SK-N-SH (cell line): ENCODE measurements around the gene ASXL2. TPM values are rescaled to one million over a fixed set of nuclear protein-coding genes. Genes with fewer than 3 reads are reported as not detected.

ENCODE experiments used
- CTCF ChIA-PET: fragments of 300-600, 350-600 bp; formaldehyde crosslinking; extraction: SDS; loops from one replicate; lab custom pipeline; 2021; lab: Yijun Ruan, JAX
- POLR2A ChIA-PET: fragments of 350-600 bp; sonication (Branson Sonifier 250); formaldehyde crosslinking; extraction: SDS; loops from one replicate; lab custom pipeline; 2020; ENCODE audit warnings: antibody characterized with exemption, inconsistent platforms; lab: Yijun Ruan, JAX
- DNase-seq: peaks from one replicate; pipeline ENCODE4 v3.0.0; 2012
- H2AFZ ChIP-seq: fragments of 200-600 bp; sonication (generic); 2 replicates; pipeline ENCODE4 v1.8.1; 2016; ENCODE audit warnings: antibody characterized with exemption, mild to moderate bottlenecking, low read depth
- H3F3A ChIP-seq: fragments of 200-600 bp; sonication (generic); replicated peaks from 2 replicates; pipeline ENCODE3; 2016; ENCODE audit warnings: antibody characterized with exemption, mild to moderate bottlenecking; ENCODE audit not compliant: insufficient read depth
- H3K27ac ChIP-seq, 2 experiments: fragments of 200-500 bp in 1 of 2; fragments of 200-600 bp in 1 of 2; sonication (Bioruptor generic) in 1 of 2; sonication (generic), shearing (Covaris generic) in 1 of 2; 2 replicates each; pipeline versions ENCODE4 v1.5.1 to v1.6.1; 2014 to 2016; ENCODE audit warnings: low read depth in 2 of 2, inconsistent platforms in 1 of 2, low read length in 1 of 2, mild to moderate bottlenecking in 1 of 2, mixed read lengths in 1 of 2
- H3K27me3 ChIP-seq: fragments of 200-600 bp; sonication (generic), shearing (Covaris generic); 2 replicates; pipeline ENCODE4 v1.6.1; 2016; ENCODE audit warnings: mixed run types; ENCODE audit not compliant: insufficient read depth
- H3K36me3 ChIP-seq, 2 experiments: fragments of 200-500 bp in 1 of 2; fragments of 200-600 bp in 1 of 2; sonication (Bioruptor generic) in 1 of 2; sonication (generic) in 1 of 2; replicated peaks in 1 of 2; 2 replicates each; pipeline versions ENCODE3 to v1.5.1; 2014 to 2016; ENCODE audit warnings: low read length in 1 of 2, mild to moderate bottlenecking in 1 of 2; ENCODE audit not compliant: insufficient read depth in 2 of 2, control insufficient read depth in 1 of 2
- H3K4me1 ChIP-seq, 2 experiments: fragments of 200-500 bp in 1 of 2; fragments of 200-600 bp in 1 of 2; sonication (Bioruptor generic) in 1 of 2; sonication (generic), shearing (Covaris generic) in 1 of 2; 2 replicates each; pipeline versions ENCODE4 v1.5.1 to v1.6.1; 2014 to 2016; ENCODE audit warnings: low read depth in 1 of 2, low read length in 1 of 2, mixed run types in 1 of 2; ENCODE audit not compliant: insufficient read depth in 2 of 2, control insufficient read depth in 1 of 2
- H3K4me2 ChIP-seq: fragments of 200-600 bp; sonication (generic), shearing (Covaris generic); 2 replicates; pipeline ENCODE4 v1.6.1; 2017; ENCODE audit warnings: mixed run types
- H3K4me3 ChIP-seq, 2 experiments: fragments of 200-500 bp in 1 of 2; fragments of 200-600 bp in 1 of 2; sonication (Bioruptor generic) in 1 of 2; sonication (generic), shearing (Covaris generic) in 1 of 2; 2 replicates each; pipeline versions ENCODE4 v1.5.1 to v1.8.1; 2014 to 2016; ENCODE audit warnings: low read depth in 2 of 2, inconsistent platforms in 1 of 2, low read length in 1 of 2, mild to moderate bottlenecking in 1 of 2, mixed read lengths in 1 of 2, moderate library complexity in 1 of 2
- H3K79me2 ChIP-seq: fragments of 200-600 bp; sonication (generic); 2 replicates; pipeline ENCODE4 v1.8.1; 2017; ENCODE audit warnings: mild to moderate bottlenecking; ENCODE audit not compliant: insufficient read depth
- H3K9ac ChIP-seq: fragments of 200-600 bp; sonication (generic); 2 replicates; pipeline ENCODE4 v1.6.1; 2017; ENCODE audit warnings: mixed run types
- H3K9me2 ChIP-seq: fragments of 200-600 bp; sonication (generic); 2 replicates; pipeline ENCODE4 v1.6.1; 2017; ENCODE audit warnings: mixed run types
- H3K9me3 ChIP-seq: fragments of 200-600 bp; sonication (generic); 2 replicates; pipeline ENCODE4 v1.6.1; 2017; ENCODE audit warnings: mixed run types, mild to moderate bottlenecking, moderate library complexity
- H4K20me1 ChIP-seq: fragments of 200-600 bp; sonication (generic); 2 replicates; pipeline ENCODE4 v1.6.1; 2017; ENCODE audit warnings: mild to moderate bottlenecking, mixed run types; ENCODE audit not compliant: insufficient read depth
- EP300 ChIP-seq, 2 experiments: IDR thresholded peaks; 2 replicates each; pipeline versions ENCODE4 v1.4.0 to v1.6.1; 2012; ENCODE audit warnings: borderline replicate concordance in 1 of 2, low read depth in 1 of 2, low read length in 1 of 2
- EZH2phosphoT487 ChIP-seq: fragments of 200-600 bp; sonication (generic); IDR thresholded peaks from 2 replicates; pipeline ENCODE4 v1.6.1; 2017; ENCODE audit warnings: low read depth, mixed run types, mild to moderate bottlenecking, antibody characterized with exemption, moderate library complexity, borderline replicate concordance
- MEF2A ChIP-seq: IDR thresholded peaks from 2 replicates; pipeline ENCODE4 v1.4.0; 2012; ENCODE audit warnings: low read depth, borderline replicate concordance
- MXI1 ChIP-seq: IDR thresholded peaks from 2 replicates; pipeline ENCODE4 v1.6.1; 2012; ENCODE audit warnings: mild to moderate bottlenecking, low read depth, low read length, improper control_type of control experiment
- NFIC ChIP-seq: IDR thresholded peaks from 2 replicates; pipeline ENCODE4 v1.4.0; 2012; ENCODE audit warnings: borderline replicate concordance
- POLR2AphosphoS5 ChIP-seq: IDR thresholded peaks from 2 replicates; pipeline ENCODE4 v1.6.1; 2012; ENCODE audit warnings: low read depth, low read length
- RCOR1 ChIP-seq: fragments of 150-350 bp; IDR thresholded peaks from 2 replicates; pipeline ENCODE4 v1.6.1; 2017; ENCODE audit warnings: antibody characterized with exemption, low read length
- SIN3A ChIP-seq: IDR thresholded peaks from 2 replicates; pipeline ENCODE4 v1.6.1; 2012; ENCODE audit warnings: low read depth, mild to moderate bottlenecking, low read length, moderate library complexity, borderline replicate concordance
- YY1 ChIP-seq: IDR thresholded peaks from 2 replicates; pipeline ENCODE4 v1.4.0; 2012; ENCODE audit warnings: low read depth, mild to moderate bottlenecking
- WGBS: methylation state at CpG from one replicate; pipeline ENCODE4 v1.1.6; 2017; ENCODE audit warnings: low lambda C conversion rate; 5-methylcytosine and 5-hydroxymethylcytosine counted together
- polyA plus RNA-seq, 3 experiments: library from polyadenylated mRNA; depleted of rRNA; stranded (reverse); fragments of >200 nt; gene quantifications; 2 replicates each; pipeline ENCODE4 v1.2.3, GENCODE V29; 2012
- TF ChIP-seq, protein P1 (sequence below): fragments of 150-350 bp; IDR thresholded peaks from 2 replicates; pipeline ENCODE4 v1.6.1; 2017; ENCODE audit warnings: antibody characterized with exemption, low read length, low read depth, borderline replicate concordance
- TF ChIP-seq, protein P2 (sequence below): fragments of 150-350 bp; IDR thresholded peaks from 2 replicates; pipeline ENCODE4 v1.6.1; 2016; ENCODE audit warnings: mild to moderate bottlenecking, low read depth, low read length
- TF ChIP-seq, protein P3 (sequence below): IDR thresholded peaks from 2 replicates; pipeline ENCODE4 v1.6.1; 2012; ENCODE audit warnings: mild to moderate bottlenecking, low read depth, low read length, moderate library complexity

Gene ASXL2
- polyA plus RNA-seq, 1 of the 3 experiments (the other 2 are of a cell fraction): 4.8 TPM

- no peak for DNase-seq
- CTCF ChIA-PET: interaction anchor here (1.3 to 1.5 kb wide), 3 partner anchors 12 to 26 kb away, joined by 4 to 7 read pairs (median 4); no protein-coding TSS in a partner anchor
- Histone ChIP-seq H3K9ac (no peak overlapping the region), H3K4me1 (no peaks in the 10 kb centered on the region), H3K79me2 (no peaks in the 10 kb centered on the region), H3F3A (no peaks in the 10 kb centered on the region), H2AFZ (no peak overlapping the region), H3K4me3 (no peak overlapping the region), H3K9me3 (no peaks in the 10 kb centered on the region), H3K27me3 (no peaks in the 10 kb centered on the region), H3K36me3 (no peaks in the 10 kb centered on the region), H3K9me2 (no peaks in the 10 kb centered on the region), H3K27ac (no peak overlapping the region), H4K20me1 (no peaks in the 10 kb centered on the region), H3K4me2 (no peak overlapping the region)
- WGBS: 48% methylated on average over 3 of the region's 3 CpGs
- POLR2A ChIA-PET: no interaction called here
- TF ChIP-seq RCOR1 (no peak), SIN3A (no peak), NFIC (no peak), MXI1 (no peak), MEF2A (no peak), YY1 (no peak), POLR2AphosphoS5 (no peak), EP300 (IDR thresholded peaks at IDR 0.05; ENCODE audit: borderline replicate concordance in 1 of 2, low read depth in 1 of 2, low read length in 1 of 2) (no peak), EZH2phosphoT487 (no peak)
- TF ChIP-seq, protein P1, sequence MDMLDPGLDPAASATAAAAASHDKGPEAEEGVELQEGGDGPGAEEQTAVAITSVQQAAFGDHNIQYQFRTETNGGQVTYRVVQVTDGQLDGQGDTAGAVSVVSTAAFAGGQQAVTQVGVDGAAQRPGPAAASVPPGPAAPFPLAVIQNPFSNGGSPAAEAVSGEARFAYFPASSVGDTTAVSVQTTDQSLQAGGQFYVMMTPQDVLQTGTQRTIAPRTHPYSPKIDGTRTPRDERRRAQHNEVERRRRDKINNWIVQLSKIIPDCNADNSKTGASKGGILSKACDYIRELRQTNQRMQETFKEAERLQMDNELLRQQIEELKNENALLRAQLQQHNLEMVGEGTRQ: no peak
- TF ChIP-seq, protein P2, sequence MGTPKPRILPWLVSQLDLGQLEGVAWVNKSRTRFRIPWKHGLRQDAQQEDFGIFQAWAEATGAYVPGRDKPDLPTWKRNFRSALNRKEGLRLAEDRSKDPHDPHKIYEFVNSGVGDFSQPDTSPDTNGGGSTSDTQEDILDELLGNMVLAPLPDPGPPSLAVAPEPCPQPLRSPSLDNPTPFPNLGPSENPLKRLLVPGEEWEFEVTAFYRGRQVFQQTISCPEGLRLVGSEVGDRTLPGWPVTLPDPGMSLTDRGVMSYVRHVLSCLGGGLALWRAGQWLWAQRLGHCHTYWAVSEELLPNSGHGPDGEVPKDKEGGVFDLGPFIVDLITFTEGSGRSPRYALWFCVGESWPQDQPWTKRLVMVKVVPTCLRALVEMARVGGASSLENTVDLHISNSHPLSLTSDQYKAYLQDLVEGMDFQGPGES: no peak
- TF ChIP-seq, protein P3, sequence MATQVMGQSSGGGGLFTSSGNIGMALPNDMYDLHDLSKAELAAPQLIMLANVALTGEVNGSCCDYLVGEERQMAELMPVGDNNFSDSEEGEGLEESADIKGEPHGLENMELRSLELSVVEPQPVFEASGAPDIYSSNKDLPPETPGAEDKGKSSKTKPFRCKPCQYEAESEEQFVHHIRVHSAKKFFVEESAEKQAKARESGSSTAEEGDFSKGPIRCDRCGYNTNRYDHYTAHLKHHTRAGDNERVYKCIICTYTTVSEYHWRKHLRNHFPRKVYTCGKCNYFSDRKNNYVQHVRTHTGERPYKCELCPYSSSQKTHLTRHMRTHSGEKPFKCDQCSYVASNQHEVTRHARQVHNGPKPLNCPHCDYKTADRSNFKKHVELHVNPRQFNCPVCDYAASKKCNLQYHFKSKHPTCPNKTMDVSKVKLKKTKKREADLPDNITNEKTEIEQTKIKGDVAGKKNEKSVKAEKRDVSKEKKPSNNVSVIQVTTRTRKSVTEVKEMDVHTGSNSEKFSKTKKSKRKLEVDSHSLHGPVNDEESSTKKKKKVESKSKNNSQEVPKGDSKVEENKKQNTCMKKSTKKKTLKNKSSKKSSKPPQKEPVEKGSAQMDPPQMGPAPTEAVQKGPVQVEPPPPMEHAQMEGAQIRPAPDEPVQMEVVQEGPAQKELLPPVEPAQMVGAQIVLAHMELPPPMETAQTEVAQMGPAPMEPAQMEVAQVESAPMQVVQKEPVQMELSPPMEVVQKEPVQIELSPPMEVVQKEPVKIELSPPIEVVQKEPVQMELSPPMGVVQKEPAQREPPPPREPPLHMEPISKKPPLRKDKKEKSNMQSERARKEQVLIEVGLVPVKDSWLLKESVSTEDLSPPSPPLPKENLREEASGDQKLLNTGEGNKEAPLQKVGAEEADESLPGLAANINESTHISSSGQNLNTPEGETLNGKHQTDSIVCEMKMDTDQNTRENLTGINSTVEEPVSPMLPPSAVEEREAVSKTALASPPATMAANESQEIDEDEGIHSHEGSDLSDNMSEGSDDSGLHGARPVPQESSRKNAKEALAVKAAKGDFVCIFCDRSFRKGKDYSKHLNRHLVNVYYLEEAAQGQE: no peak
Measured at GRCh38 chr2:25726522-25726921, 151.8 kb downstream of the ASXL2 start.
